Spleen (tissue), 7 donors: ENCODE data around the gene PARP1.

Experiments
- CTCF ChIP-seq, 11 experiments: fragments of 200-600 bp in 7 of 11; fragments of 450-650 bp in 4 of 11; sonication (generic) in 4 of 11; IDR thresholded peaks in 8 of 11; conservative IDR thresholded peaks in 3 of 11; 1 replicate in 7 of 11; 2 replicates in 4 of 11; pipeline versions ENCODE4 v1.4.0 to v1.8.0; 2016 to 2021; ENCODE audit warnings: antibody characterized with exemption in 11 of 11, inconsistent platforms in 4 of 11, mild to moderate bottlenecking in 1 of 11
- POLR2A ChIP-seq, 3 donors: fragments of 450-650 bp; IDR thresholded peaks; one replicate each; pipeline ENCODE4 v1.5.1; 2017; ENCODE audit warnings: antibody characterized with exemption in 3 of 3, mild to moderate bottlenecking in 1 of 3
- POLR2AphosphoS5 ChIP-seq, 3 donors: sonication (generic); formaldehyde crosslinking; IDR thresholded peaks; one replicate each; pipeline ENCODE4 v1.5.1; 2017; ENCODE audit warnings: antibody characterized with exemption in 3 of 3
- donor health status: DM: no; HTN: no; CAD: no; lungs with moderate emphysema.
- donor health status: DM: no; HTN: no; CAD: no.
- donor health status: DM: no; HTN: no; CAD: no.

GRCh38 chr1:226401355-226402303 is 6.3 kb downstream of the PARP1 start:
- TF ChIP-seq POLR2A (IDR thresholded peaks at IDR 0.05) (no peak), CTCF (IDR thresholded peaks at IDR 0.05 in 8 of 11, conservative IDR thresholded peaks at IDR 0.05 in 3 of 11) (no peak), POLR2AphosphoS5 (IDR thresholded peaks at IDR 0.05) (no peak)
